ENCODE results near the gene BICD1. TPM values are rescaled to one million over a fixed set of nuclear protein-coding genes. Genes with fewer than 3 reads are reported as not detected.

Gene BICD1
- total RNA-seq, 6 experiments from 2014 or later, result 1.0 to 4.9 (median 2.1) TPM

- 83% methylated on average over 3 of the region's 4 CpGs for WGBS (ENCODE audit: insufficient coverage, low coverage, low lambda C conversion rate, missing lambda C conversion rate)
- no peaks in the 10 kb centered on the region for H3K9me3 ChIP-seq
- no peaks in the 10 kb centered on the region for H3K4me1 ChIP-seq
- DNase-seq (no peak), ATAC-seq (no peak)
- TF ChIP-seq POLR2A (IDR thresholded peaks at IDR 0.05), result no peak
- no peaks in the 10 kb centered on the region for H3K36me3 ChIP-seq
- H3K4me3 ChIP-seq, result no peak overlapping the region
- no peak overlapping the region for H3K27ac ChIP-seq
- H3K27me3 ChIP-seq, result no peaks in the 10 kb centered on the region
- intact Hi-C loops (cut with DNase I), result no loop called here
Observed at GRCh38 chr12:32334371-32334777, 227.7 kb downstream of the BICD1 start.

- Histone ChIP-seq H3K4me1 (no peaks in the 10 kb centered on the region), H3K4me3 (no peak overlapping the region), H3K27ac (no peak overlapping the region), H3K27me3 (no peaks in the 10 kb centered on the region), H3K9me3 (no peaks in the 10 kb centered on the region), H3K36me3 (no peaks in the 10 kb centered on the region)
- WGBS (ENCODE audit: insufficient coverage, low coverage, low lambda C conversion rate, missing lambda C conversion rate), result 82% methylated on average over 4 of the region's 4 CpGs
- intact Hi-C loops (cut with DNase I), result no loop called here
- TF ChIP-seq POLR2A (IDR thresholded peaks at IDR 0.05) (no peak), CTCF (IDR thresholded peaks at IDR 0.05) (no peak)
- ATAC-seq (no peak), DNase-seq (no peak)
Observed at GRCh38 chr12:32336261-32336660, 229.6 kb downstream of the BICD1 start.

- 93% methylated on average over 1 of the region's 1 CpG for WGBS (ENCODE audit: insufficient coverage, low coverage, low lambda C conversion rate, missing lambda C conversion rate)
Observed at GRCh38 chr12:32343496-32343895, 236.8 kb downstream of the BICD1 start.

GRCh38 chr12:32344047-32344446 lies 237.4 kb downstream of the BICD1 start:
- TF ChIP-seq POLR2A (IDR thresholded peaks at IDR 0.05) (no peak), CTCF (IDR thresholded peaks at IDR 0.05) (no peak)
- H3K36me3 ChIP-seq, result no peaks in the 10 kb centered on the region
- no peaks in the 10 kb centered on the region for H3K4me1 ChIP-seq
- ATAC-seq (no peak), DNase-seq (no peak)
- intact Hi-C loops (cut with DNase I), result no loop called here
- H3K9me3 ChIP-seq, result no peaks in the 10 kb centered on the region
- no peaks in the 10 kb centered on the region for H3K27me3 ChIP-seq
- WGBS (ENCODE audit: insufficient coverage, low coverage, low lambda C conversion rate, missing lambda C conversion rate), result 69% methylated on average over 7 of the region's 7 CpGs
- H3K4me3 ChIP-seq, result no peak overlapping the region
- H3K27ac ChIP-seq, result no peak overlapping the region

More at GRCh38 chr12:32343496-32343895, 236.8 kb downstream of the BICD1 start:
- Histone ChIP-seq H3K9me3 (no peaks in the 10 kb centered on the region), H3K36me3 (no peaks in the 10 kb centered on the region), H3K4me1 (no peaks in the 10 kb centered on the region), H3K4me3 (no peak overlapping the region), H3K27me3 (no peaks in the 10 kb centered on the region), H3K27ac (no peak overlapping the region)
- no peak for ATAC-seq
- DNase-seq, result no peak
- intact Hi-C loops (cut with DNase I), result no loop called here
- TF ChIP-seq POLR2A (IDR thresholded peaks at IDR 0.05) (no peak), CTCF (IDR thresholded peaks at IDR 0.05) (no peak)

- intact Hi-C loops (cut with DNase I), result no loop called here
- Histone ChIP-seq H3K9me3 (no peaks in the 10 kb centered on the region), H3K4me1 (no peaks in the 10 kb centered on the region), H3K36me3 (no peaks in the 10 kb centered on the region), H3K27ac (no peak overlapping the region), H3K27me3 (no peaks in the 10 kb centered on the region), H3K4me3 (no peak overlapping the region)
- no peak for ATAC-seq
- TF ChIP-seq POLR2A (IDR thresholded peaks at IDR 0.05) (no peak), CTCF (IDR thresholded peaks at IDR 0.05) (no peak)
- no peak for DNase-seq
- WGBS (ENCODE audit: insufficient coverage, low coverage, low lambda C conversion rate, missing lambda C conversion rate), result 50% methylated on average over 1 of the region's 1 CpG
Observed at GRCh38 chr12:32353540-32353939, 246.9 kb downstream of the BICD1 start.

Measured in right lobe of liver (tissue), 6 donors.